MM.1S (cell line): ENCODE measurements around the gene DNAAF3.

Experiments
- EZH2 ChIP-seq: fragments of 300-600 bp; sonication (generic); optimal IDR thresholded peaks from 2 replicates; pipeline ENCODE3; 2017; ENCODE audit warnings: low read depth, mild to moderate bottlenecking, antibody characterized with exemption, low read length, mixed read lengths
- EZH2phosphoT487 ChIP-seq: fragments of 300-600 bp; sonication (generic); IDR thresholded peaks from 2 replicates; pipeline ENCODE4 v1.6.1; 2018; ENCODE audit warnings: antibody characterized with exemption, low read length
- TF ChIP-seq, protein P1 (sequence below): fragments of 300-600 bp; sonication (generic); IDR thresholded peaks from 2 replicates; pipeline ENCODE4 v1.5.1; 2016; ENCODE audit warnings: antibody characterized with exemption, low read length, mixed read lengths

DNA sequence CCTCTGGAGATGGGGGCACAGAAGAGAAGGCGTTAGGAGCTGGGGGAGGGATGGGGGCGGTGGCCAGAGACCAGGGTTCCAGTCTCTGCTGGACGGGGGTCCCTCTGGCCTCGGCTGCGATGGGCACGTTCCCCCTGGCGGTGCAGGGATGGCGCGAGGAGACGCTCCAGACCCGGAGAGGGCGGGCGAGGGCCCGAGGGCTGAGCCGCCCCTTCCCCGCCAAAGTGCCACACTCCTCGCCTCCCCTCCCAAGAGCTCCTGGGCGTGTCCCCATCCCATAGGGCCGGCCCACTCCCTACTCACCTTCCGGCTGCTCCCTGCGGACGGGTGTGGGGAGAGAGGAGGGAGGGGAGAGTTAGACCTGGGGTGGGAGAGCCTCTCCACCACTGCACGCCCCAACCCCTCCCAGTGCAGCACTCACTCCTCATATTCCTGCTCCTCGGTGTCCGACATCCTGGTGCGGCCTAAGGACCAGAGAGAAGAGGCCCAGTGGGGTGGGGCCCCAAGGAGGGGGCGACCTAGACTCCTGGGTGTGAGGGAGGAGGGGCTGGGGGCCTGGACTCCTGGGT lies 19.6 kb downstream of the DNAAF3 start:
- TF ChIP-seq, protein P1, sequence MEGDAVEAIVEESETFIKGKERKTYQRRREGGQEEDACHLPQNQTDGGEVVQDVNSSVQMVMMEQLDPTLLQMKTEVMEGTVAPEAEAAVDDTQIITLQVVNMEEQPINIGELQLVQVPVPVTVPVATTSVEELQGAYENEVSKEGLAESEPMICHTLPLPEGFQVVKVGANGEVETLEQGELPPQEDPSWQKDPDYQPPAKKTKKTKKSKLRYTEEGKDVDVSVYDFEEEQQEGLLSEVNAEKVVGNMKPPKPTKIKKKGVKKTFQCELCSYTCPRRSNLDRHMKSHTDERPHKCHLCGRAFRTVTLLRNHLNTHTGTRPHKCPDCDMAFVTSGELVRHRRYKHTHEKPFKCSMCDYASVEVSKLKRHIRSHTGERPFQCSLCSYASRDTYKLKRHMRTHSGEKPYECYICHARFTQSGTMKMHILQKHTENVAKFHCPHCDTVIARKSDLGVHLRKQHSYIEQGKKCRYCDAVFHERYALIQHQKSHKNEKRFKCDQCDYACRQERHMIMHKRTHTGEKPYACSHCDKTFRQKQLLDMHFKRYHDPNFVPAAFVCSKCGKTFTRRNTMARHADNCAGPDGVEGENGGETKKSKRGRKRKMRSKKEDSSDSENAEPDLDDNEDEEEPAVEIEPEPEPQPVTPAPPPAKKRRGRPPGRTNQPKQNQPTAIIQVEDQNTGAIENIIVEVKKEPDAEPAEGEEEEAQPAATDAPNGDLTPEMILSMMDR = no peak
- TF ChIP-seq EZH2 (no peak), EZH2phosphoT487 (no peak)
